Heart left ventricle (tissue), 13 donors: ENCODE results near the gene CPD.

Experiments used
- POLR2A ChIP-seq, 2 donors: fragments of 450-650 bp; IDR thresholded peaks; one replicate each; pipeline ENCODE4 v1.6.1; 2017; ENCODE audit warnings: antibody characterized with exemption in 2 of 2, mild to moderate bottlenecking in 2 of 2, moderate library complexity in 2 of 2
- TF ChIP-seq, protein P1 (sequence below), 12 donors: fragments of 200-600 bp; sonication (generic) in 4 of 12; IDR thresholded peaks; one replicate each; pipeline versions ENCODE4 v1.5.0 to v1.8.0; 2018 to 2022; ENCODE audit warnings: antibody characterized with exemption in 12 of 12, mild to moderate bottlenecking in 5 of 12
- donor health status: ischemic (EF 13 %, LVEDD 7.1; RV severe dilation, severe dysfunction).
- donor health status: DM: no; HTN: yes; CAD: no.
- donor health status: DM: no; HTN: no; CAD: no.
- donor health status: ischemic (EF 25% LVEDD 6.9; RV normal size, moderate dysfunction).
- donor health status: ischemic (EF 25% LVEDD 5.7; RV mildly dilated, moderate dysfunction).
- donor health status: ischemic (EF 35%, LVEDD 5.7; RV mildly dilated, moderate dysfunction).
- donor health status: nonischemic (EF 11% LVEDD 7.7; RV severe dilation, severe dysfunction).
- donor health status: DM: yes; HTN: yes; CAD: no.
- donor health status: PGD.
- donor health status: ischemic (EF 29% LVEDD 5.4; RV normal size, mild dysfunction).
- donor health status: nonischemic (EF 23%, LVEDD 6.1; RV moderate dilation, normal function).

DNA sequence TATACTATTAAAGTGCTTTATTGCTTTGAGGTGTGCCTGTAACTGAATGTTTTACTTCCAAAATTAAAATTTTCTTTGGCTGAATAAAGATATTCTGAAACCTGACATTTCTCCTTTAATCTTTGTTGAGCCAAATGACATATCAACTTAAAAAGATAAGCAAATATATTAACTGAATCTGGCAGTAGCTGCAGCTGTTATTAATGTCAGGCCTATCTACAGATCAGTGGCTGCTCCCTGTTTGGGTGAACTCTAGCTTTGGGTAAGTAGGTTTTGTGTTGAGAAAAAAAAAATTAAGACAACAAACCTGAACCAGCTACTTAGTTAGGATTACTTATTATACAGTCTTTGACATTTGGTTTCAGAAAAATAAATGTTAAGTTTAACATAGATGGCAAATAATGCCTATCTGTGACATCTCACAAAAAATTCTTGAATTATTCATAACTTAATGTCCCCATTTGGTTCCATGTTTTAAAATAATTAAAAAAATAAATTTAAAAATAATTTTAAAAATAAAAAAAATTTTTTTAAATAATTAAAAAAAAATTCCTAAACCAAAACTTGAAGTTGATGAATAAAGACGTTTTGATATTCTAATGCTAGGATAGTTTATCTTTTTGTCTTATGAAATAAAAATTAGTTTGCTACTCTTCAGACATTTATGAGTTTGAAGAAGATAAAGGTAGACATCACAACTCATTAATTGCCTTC is 19.8 kb downstream of the CPD start:
- TF ChIP-seq, protein P1, sequence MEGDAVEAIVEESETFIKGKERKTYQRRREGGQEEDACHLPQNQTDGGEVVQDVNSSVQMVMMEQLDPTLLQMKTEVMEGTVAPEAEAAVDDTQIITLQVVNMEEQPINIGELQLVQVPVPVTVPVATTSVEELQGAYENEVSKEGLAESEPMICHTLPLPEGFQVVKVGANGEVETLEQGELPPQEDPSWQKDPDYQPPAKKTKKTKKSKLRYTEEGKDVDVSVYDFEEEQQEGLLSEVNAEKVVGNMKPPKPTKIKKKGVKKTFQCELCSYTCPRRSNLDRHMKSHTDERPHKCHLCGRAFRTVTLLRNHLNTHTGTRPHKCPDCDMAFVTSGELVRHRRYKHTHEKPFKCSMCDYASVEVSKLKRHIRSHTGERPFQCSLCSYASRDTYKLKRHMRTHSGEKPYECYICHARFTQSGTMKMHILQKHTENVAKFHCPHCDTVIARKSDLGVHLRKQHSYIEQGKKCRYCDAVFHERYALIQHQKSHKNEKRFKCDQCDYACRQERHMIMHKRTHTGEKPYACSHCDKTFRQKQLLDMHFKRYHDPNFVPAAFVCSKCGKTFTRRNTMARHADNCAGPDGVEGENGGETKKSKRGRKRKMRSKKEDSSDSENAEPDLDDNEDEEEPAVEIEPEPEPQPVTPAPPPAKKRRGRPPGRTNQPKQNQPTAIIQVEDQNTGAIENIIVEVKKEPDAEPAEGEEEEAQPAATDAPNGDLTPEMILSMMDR (IDR thresholded peaks at IDR 0.05), result no peak
- TF ChIP-seq POLR2A (IDR thresholded peaks at IDR 0.05), result no peak
